CD4-positive, alpha-beta T cell treated with Interleukin-15 for 4 hours (primary cell): ENCODE data around the gene STX7.

Experiments used
- DNase-seq: peaks from one replicate; pipeline ENCODE4 v3.0.0-alpha.2; 2020; ENCODE audit warnings: low spot score

Gene STX7

GRCh38 chr6:132506869-132507808, 5.8 kb downstream of the STX7 start:
- DNase-seq = no peak

- DNase-seq = no peak
Measured at GRCh38 chr6:132506461-132506860, 6.5 kb downstream of the STX7 start.

- DNase-seq = no peak
Measured at GRCh38 chr6:132505158-132505557, 7.8 kb downstream of the STX7 start.

- no peak for DNase-seq
Measured at GRCh38 chr6:132504757-132505156, 8.2 kb downstream of the STX7 start.

- no peak for DNase-seq
Measured at GRCh38 chr6:132499757-132500156, 13.2 kb downstream of the STX7 start.

- no peak for DNase-seq
Measured at GRCh38 chr6:132498638-132499037, 14.3 kb downstream of the STX7 start.

GRCh38 chr6:132496519-132497180, 16.3 kb downstream of the STX7 start:
- DNase-seq = no peak

GRCh38 chr6:132495604-132496079, 17.3 kb downstream of the STX7 start:
- DNase-seq = no peak

GRCh38 chr6:132494954-132495353, 18.0 kb downstream of the STX7 start:
- no peak for DNase-seq

GRCh38 chr6:132491881-132492280, 21.0 kb downstream of the STX7 start:
- DNase-seq = no peak

- no peak for DNase-seq
Measured at GRCh38 chr6:132491303-132491702, 21.6 kb downstream of the STX7 start.

- DNase-seq = no peak
Measured at GRCh38 chr6:132490478-132491204, 22.3 kb downstream of the STX7 start.

GRCh38 chr6:132490024-132490423, 22.9 kb downstream of the STX7 start:
- no peak for DNase-seq

- DNase-seq = no peak
Measured at GRCh38 chr6:132489376-132489775, 23.5 kb downstream of the STX7 start.

- no peak for DNase-seq
Measured at GRCh38 chr6:132487762-132488161, 25.2 kb downstream of the STX7 start.

- no peak for DNase-seq
Measured at GRCh38 chr6:132484680-132485018, 28.3 kb downstream of the STX7 start.

GRCh38 chr6:132483779-132484679, 28.9 kb downstream of the STX7 start:
- peak; percentile 73 for DNase-seq

GRCh38 chr6:132482581-132482980, 30.3 kb downstream of the STX7 start:
- no peak for DNase-seq

GRCh38 chr6:132481189-132481588, 31.7 kb downstream of the STX7 start:
- no peak for DNase-seq

- no peak for DNase-seq
Measured at GRCh38 chr6:132479131-132479530, 33.8 kb downstream of the STX7 start.

GRCh38 chr6:132478674-132479073, 34.2 kb downstream of the STX7 start:
- DNase-seq = no peak

- DNase-seq = no peak
Measured at GRCh38 chr6:132478266-132478665, 34.6 kb downstream of the STX7 start.
